Measurements from ENCODE around the gene TTYH3. TPM values are rescaled to one million over a fixed set of nuclear protein-coding genes. Genes with fewer than 3 reads are reported as not detected.

Gene TTYH3
- total and polyA plus RNA-seq, 9 of the 15 experiments (the other 6 are each of a cell fraction or from before 2014, with no cell fraction given) = 0.01 to 5.5 (median 1.1) TPM

DNA sequence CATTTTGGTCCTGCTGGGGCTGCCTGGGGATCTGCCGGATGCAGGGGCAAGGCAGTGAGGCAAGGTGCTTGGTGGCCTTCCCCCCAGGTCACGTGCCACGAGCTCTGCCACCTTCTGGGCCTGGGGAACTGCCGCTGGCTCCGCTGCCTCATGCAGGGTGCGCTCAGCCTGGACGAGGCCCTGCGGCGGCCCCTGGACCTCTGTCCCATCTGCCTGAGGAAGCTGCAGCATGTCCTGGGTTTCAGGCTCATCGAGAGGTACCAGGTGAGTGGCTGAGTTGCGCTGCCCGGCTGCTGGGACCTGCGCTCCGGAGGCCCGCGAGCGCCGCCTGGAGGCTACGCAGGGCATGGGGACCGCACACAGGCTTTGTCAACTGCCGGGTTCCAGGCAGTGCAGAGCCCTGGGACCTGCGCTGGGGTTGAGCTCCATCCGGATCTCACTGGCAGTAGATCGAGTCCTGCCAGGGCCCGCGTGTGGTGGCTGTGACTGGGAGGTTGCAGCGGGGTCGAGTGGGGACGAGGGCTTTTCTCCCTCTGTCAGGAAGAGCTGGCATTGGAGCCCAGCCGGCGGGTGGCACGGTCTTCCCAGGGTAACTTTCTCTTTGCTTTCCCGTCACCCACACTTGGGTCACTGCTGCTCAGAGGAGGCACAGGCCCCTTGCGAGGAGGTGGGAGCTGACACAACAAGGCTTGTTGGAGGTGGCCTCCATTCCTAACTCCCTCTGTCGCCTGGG lies 77.9 kb downstream of the TTYH3 start (continued):
- TF ChIP-seq CTCF (IDR thresholded peaks at IDR 0.05 in 2 of 3, conservative IDR thresholded peaks at IDR 0.05 in 1 of 3; ENCODE audit: insufficient read depth in 2 of 3, low read depth in 1 of 3, low read length in 3 of 3) (peak; percentile 94 to 96 (median 94)), SRF (CRISPR knock-in tag; IDR thresholded peaks at IDR 0.05) (no peak), ZNF24 (IDR thresholded peaks at IDR 0.05) (no peak), MYC (IDR thresholded peaks at IDR 0.05; ENCODE audit: low read depth, low read length) (peak; percentile 38; the same call in 1 of the 2 replicates), MYC (CRISPR knock-in tag; IDR thresholded peaks at IDR 0.05; ENCODE audit: borderline replicate concordance, low read depth) (no peak), FOXP1 (CRISPR knock-in tag; IDR thresholded peaks at IDR 0.05) (no peak), LCOR (CRISPR knock-in tag; IDR thresholded peaks at IDR 0.05) (peak; percentile 62; the same call in 1 of the 2 replicates), FOSL1 (tag; conservative IDR thresholded peaks at IDR 0.05) (no peak), NCOR1 (IDR thresholded peaks at IDR 0.05) (no peak), CREB1 (IDR thresholded peaks at IDR 0.05) (no peak), CREB1 (CRISPR knock-in tag; IDR thresholded peaks at IDR 0.05) (peak; percentile 50; the same call in 1 of the 2 replicates), NCOA1 (IDR thresholded peaks at IDR 0.05; ENCODE audit: low read depth) (no peak), PHF20 (IDR thresholded peaks at IDR 0.05; ENCODE audit: partially characterized antibody) (no peak)
- TF ChIP-seq, protein P1, sequence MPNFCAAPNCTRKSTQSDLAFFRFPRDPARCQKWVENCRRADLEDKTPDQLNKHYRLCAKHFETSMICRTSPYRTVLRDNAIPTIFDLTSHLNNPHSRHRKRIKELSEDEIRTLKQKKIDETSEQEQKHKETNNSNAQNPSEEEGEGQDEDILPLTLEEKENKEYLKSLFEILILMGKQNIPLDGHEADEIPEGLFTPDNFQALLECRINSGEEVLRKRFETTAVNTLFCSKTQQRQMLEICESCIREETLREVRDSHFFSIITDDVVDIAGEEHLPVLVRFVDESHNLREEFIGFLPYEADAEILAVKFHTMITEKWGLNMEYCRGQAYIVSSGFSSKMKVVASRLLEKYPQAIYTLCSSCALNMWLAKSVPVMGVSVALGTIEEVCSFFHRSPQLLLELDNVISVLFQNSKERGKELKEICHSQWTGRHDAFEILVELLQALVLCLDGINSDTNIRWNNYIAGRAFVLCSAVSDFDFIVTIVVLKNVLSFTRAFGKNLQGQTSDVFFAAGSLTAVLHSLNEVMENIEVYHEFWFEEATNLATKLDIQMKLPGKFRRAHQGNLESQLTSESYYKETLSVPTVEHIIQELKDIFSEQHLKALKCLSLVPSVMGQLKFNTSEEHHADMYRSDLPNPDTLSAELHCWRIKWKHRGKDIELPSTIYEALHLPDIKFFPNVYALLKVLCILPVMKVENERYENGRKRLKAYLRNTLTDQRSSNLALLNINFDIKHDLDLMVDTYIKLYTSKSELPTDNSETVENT (CRISPR knock-in tag; IDR thresholded peaks at IDR 0.05) = no peak
- TF ChIP-seq, protein P2, sequence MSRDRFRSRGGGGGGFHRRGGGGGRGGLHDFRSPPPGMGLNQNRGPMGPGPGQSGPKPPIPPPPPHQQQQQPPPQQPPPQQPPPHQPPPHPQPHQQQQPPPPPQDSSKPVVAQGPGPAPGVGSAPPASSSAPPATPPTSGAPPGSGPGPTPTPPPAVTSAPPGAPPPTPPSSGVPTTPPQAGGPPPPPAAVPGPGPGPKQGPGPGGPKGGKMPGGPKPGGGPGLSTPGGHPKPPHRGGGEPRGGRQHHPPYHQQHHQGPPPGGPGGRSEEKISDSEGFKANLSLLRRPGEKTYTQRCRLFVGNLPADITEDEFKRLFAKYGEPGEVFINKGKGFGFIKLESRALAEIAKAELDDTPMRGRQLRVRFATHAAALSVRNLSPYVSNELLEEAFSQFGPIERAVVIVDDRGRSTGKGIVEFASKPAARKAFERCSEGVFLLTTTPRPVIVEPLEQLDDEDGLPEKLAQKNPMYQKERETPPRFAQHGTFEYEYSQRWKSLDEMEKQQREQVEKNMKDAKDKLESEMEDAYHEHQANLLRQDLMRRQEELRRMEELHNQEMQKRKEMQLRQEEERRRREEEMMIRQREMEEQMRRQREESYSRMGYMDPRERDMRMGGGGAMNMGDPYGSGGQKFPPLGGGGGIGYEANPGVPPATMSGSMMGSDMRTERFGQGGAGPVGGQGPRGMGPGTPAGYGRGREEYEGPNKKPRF (IDR thresholded peaks at IDR 0.05; ENCODE audit: low read depth, low read length) = no peak
- TF ChIP-seq, protein P3, sequence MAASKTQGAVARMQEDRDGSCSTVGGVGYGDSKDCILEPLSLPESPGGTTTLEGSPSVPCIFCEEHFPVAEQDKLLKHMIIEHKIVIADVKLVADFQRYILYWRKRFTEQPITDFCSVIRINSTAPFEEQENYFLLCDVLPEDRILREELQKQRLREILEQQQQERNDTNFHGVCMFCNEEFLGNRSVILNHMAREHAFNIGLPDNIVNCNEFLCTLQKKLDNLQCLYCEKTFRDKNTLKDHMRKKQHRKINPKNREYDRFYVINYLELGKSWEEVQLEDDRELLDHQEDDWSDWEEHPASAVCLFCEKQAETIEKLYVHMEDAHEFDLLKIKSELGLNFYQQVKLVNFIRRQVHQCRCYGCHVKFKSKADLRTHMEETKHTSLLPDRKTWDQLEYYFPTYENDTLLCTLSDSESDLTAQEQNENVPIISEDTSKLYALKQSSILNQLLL (CRISPR knock-in tag; IDR thresholded peaks at IDR 0.05; ENCODE audit: borderline replicate concordance) = no peak
